ENCODE results near the gene CMTM6.
A peak's percentile ranks its signal among the peaks of the same experiment; 100 is the strongest.
"Not testable (repeated sequence)": the region's sequence is repeated elsewhere in the genome, so short reads cannot be mapped to it uniquely, and the experiment has no call there.

Gene CMTM6

GRCh38 chr3:32440611-32441350 is 61.9 kb downstream of the CMTM6 start:
- DNase-seq, result no peak

- DNase-seq, result not testable (repeated sequence)
Measured at GRCh38 chr3:32439421-32439820, 63.2 kb downstream of the CMTM6 start.

- no peak for DNase-seq
Measured at GRCh38 chr3:32438596-32439344, 63.9 kb downstream of the CMTM6 start.

GRCh38 chr3:32437896-32438295 is 64.8 kb downstream of the CMTM6 start:
- DNase-seq, result no peak

GRCh38 chr3:32436816-32437189 is 65.8 kb downstream of the CMTM6 start:
- no peak for DNase-seq

GRCh38 chr3:32435911-32436815 is 66.5 kb downstream of the CMTM6 start:
- no peak for DNase-seq

GRCh38 chr3:32434206-32434605 is 68.4 kb downstream of the CMTM6 start:
- DNase-seq, result no peak

GRCh38 chr3:32432711-32433530 is 69.7 kb downstream of the CMTM6 start:
- peak; percentile 68 for DNase-seq

- DNase-seq, result no peak
Measured at GRCh38 chr3:32432045-32432710, 70.5 kb downstream of the CMTM6 start.

- DNase-seq, result no peak
Measured at GRCh38 chr3:32431481-32431880, 71.2 kb downstream of the CMTM6 start.

Data from MV-4-11 (cell line).